Activated naive CD8-positive, alpha-beta T cell treated with anti-CD3 and anti-CD28 coated beads, Interleukin-2, amount 50 U/mL, for 16 hours (primary cell): ENCODE measurements around the gene IQCN.

Experiments
- DNase-seq: peaks from one replicate; pipeline ENCODE4 v3.0.0-alpha.2; 2020; ENCODE audit warnings: low read depth, low spot score

The IQCN gene

GRCh38 chr19:18231775-18232174 lies 42.5 kb downstream of the IQCN start:
- no peak for DNase-seq

- no peak for DNase-seq
Measured at GRCh38 chr19:18230941-18231734, 43.1 kb downstream of the IQCN start.

- no peak for DNase-seq
Measured at GRCh38 chr19:18229915-18230314, 44.3 kb downstream of the IQCN start.

- no peak for DNase-seq
Measured at GRCh38 chr19:18229474-18229873, 44.8 kb downstream of the IQCN start.

GRCh38 chr19:18227781-18228271 lies 46.4 kb downstream of the IQCN start:
- DNase-seq, result no peak

- no peak for DNase-seq
Measured at GRCh38 chr19:18226956-18227780, 47.1 kb downstream of the IQCN start.

- no peak for DNase-seq
Measured at GRCh38 chr19:18225702-18226468, 48.4 kb downstream of the IQCN start, which contains the start of gene PDE4C. Gene PDE4C, minus strand, starts transcription at chr19:18226438. Its CDS starts 23 bp downstream, at chr19:18226415.

- DNase-seq, result no peak
Measured at GRCh38 chr19:18225355-18225701, 48.9 kb downstream of the IQCN start.

GRCh38 chr19:18224525-18225354 lies 49.5 kb downstream of the IQCN start:
- DNase-seq, result peak; percentile 71

GRCh38 chr19:18223860-18224524 lies 50.3 kb downstream of the IQCN start:
- DNase-seq, result no peak

GRCh38 chr19:18221815-18222725 lies 52.2 kb downstream of the IQCN start:
- no peak for DNase-seq

- DNase-seq, result no peak
Measured at GRCh38 chr19:18220632-18221275, 53.5 kb downstream of the IQCN start.

GRCh38 chr19:18219911-18220631 lies 54.2 kb downstream of the IQCN start:
- DNase-seq, result no peak

- no peak for DNase-seq
Measured at GRCh38 chr19:18218600-18218999, 55.7 kb downstream of the IQCN start.

GRCh38 chr19:18218159-18218558 lies 56.1 kb downstream of the IQCN start:
- no peak for DNase-seq

GRCh38 chr19:18216789-18217188 lies 57.5 kb downstream of the IQCN start:
- no peak for DNase-seq

GRCh38 chr19:18214779-18215433 lies 59.3 kb downstream of the IQCN start:
- no peak for DNase-seq

- DNase-seq, result no peak
Measured at GRCh38 chr19:18211683-18212082, 62.6 kb downstream of the IQCN start.
